Uterus (tissue), 2 donors: ENCODE measurements around the gene GOLPH3.

ENCODE experiments used
- POLR2A ChIP-seq, 2 donors: fragments of 450-650 bp; IDR thresholded peaks; one replicate each; pipeline ENCODE4 v1.6.1; 2016; ENCODE audit warnings: antibody characterized with exemption in 2 of 2, mild to moderate bottlenecking in 1 of 2, moderate library complexity in 1 of 2
- TF ChIP-seq, protein P1 (sequence below), 4 experiments: fragments of 200-600 bp in 2 of 4; fragments of 450-650 bp in 2 of 4; sonication (generic) in 2 of 4; IDR thresholded peaks; one replicate each; pipeline ENCODE4 v1.5.1; 2016 to 2019; ENCODE audit warnings: antibody characterized with exemption in 4 of 4, mild to moderate bottlenecking in 2 of 4, moderate library complexity in 1 of 4

DNA sequence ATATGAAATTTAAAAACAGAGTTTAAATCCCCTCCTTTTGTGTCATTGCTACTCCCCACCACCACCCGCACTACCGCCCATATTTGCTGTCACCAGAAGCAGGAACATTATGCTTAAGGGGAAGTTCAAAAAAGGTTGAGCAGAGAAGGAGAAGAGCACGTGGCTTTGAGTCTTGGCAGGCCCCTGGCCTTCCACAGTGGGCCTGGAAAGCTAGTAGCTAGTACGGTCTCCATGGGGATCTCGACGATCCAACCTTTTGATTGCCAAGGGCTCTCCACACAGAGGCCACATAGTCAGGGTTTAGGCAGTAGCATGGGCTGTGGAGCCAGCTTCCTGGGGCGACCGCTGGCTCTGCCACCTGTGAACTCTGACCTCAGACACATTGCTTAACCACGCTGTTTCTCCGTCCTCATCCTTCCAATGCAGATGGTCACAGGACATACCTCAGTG lies 90.1 kb downstream of the GOLPH3 start:
- TF ChIP-seq, protein P1, sequence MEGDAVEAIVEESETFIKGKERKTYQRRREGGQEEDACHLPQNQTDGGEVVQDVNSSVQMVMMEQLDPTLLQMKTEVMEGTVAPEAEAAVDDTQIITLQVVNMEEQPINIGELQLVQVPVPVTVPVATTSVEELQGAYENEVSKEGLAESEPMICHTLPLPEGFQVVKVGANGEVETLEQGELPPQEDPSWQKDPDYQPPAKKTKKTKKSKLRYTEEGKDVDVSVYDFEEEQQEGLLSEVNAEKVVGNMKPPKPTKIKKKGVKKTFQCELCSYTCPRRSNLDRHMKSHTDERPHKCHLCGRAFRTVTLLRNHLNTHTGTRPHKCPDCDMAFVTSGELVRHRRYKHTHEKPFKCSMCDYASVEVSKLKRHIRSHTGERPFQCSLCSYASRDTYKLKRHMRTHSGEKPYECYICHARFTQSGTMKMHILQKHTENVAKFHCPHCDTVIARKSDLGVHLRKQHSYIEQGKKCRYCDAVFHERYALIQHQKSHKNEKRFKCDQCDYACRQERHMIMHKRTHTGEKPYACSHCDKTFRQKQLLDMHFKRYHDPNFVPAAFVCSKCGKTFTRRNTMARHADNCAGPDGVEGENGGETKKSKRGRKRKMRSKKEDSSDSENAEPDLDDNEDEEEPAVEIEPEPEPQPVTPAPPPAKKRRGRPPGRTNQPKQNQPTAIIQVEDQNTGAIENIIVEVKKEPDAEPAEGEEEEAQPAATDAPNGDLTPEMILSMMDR (IDR thresholded peaks at IDR 0.05), result no peak
- no peak for TF ChIP-seq POLR2A (IDR thresholded peaks at IDR 0.05)
